Measurements from ENCODE around the gene RAB38.

RAB38 gene

DNA sequence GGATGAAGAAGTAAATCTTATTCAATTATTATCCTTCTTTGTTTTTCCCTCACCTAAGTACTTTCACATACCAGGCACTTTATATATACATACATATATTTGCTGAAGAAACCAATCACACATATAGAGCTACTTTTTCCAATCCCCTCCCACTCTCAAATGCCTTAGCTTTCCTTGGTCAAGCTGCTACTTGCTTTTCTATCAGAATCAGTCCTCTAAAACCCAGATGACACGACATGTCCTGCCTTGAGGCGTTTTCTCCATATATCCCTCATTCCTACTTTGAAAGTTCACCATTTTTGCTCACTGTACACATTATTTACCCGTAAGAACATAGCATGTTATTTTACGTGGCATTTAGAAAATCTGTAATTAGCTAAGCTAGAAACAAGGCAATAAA, 5.4 kb downstream of the RAB38 start:
- no peak for DNase-seq (ENCODE audit: low spot score)

DNA sequence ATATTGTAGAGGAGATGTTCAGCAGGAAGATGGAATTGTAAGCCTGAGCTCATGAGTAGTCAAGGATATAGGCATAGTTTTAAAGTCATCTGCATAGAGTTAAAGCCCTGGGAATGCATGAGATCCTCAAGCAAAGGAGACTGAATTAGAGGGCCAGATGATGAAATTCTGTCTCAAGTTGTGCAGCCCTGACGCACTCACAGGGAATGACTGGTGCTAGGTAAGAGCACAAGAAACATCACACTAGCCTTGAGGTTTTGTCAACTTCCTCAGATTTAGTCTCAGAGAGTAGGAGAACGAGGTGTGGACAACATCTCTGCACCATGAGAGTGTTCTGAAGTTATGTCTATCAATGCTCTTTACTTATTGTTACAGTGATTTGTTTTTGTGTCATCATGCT, 5.8 kb downstream of the RAB38 start:
- no peak for DNase-seq (ENCODE audit: low spot score)

DNA sequence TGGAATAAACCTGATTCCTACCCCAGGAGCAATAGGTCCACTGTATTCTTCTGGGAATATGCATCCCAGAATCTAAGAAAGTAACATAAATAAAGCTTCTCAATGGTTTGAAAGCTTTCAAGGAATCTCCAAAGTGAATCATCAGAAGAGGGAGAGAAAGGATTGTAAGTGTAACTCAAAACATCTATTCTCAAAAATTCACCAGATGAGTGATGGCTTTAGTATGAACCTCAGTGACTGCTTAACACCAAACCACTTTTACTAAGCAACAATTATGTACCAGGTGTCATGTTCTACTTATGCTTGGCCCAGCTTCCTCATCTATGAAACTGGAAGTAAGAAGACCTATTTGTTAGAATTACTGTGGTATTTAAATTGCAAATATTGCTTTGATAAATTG, 7.4 kb downstream of the RAB38 start:
- no peak for DNase-seq (ENCODE audit: low spot score)

DNA sequence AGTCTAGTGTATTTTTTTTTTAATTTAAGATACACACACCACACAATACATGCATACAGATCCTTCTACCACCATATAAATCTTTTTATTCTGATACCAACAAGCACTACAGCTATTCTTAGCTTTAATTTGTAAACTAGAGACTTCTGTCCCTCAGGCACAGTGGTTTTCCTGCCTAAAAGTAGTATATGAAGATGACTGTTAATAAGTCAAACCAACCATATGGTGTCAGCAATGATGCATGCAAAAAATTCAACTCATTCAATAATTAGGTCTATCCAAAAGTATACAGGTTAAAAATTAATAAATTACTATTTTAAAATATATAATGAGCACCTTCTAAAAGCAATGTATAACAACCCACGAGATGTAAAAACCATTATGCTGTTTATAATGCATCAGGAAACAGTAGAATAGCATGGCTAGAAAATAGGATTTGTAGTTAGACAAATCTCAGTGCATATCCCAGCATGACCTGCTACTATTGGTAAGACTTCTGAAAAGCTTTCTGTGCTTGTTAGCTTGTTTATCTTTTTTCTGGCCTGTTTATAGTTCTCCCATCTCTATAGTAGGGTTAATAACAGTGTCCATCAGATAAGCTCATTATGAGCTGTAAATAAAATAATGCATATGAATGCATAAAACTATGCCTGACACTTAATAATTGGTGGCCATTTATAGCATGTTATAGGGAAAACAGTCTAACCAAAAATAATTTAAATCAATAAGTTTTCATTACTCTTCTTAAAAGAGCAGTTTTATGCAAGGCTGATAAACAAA, 10.2 kb downstream of the RAB38 start:
- DNase-seq (ENCODE audit: low spot score), result no peak

DNA sequence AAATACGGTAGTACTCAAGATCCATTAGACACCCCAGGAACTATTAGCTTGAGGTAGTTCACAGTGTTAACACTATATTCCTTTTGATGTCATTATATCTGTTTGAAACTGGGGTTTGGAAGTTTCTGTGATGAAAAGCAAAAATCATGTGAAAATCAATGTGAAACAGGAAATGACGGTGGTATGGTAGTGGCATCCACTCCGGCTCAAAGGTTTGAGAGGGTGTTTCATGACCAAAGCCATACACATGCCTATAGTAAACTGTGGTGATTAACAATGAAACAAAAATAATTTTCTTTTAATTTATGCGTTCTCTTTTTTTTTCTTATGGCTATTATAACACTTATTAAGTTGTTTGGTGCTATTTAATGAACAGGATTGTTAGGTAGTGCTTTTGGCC, 10.9 kb downstream of the RAB38 start:
- DNase-seq (ENCODE audit: low spot score), result no peak

DNA sequence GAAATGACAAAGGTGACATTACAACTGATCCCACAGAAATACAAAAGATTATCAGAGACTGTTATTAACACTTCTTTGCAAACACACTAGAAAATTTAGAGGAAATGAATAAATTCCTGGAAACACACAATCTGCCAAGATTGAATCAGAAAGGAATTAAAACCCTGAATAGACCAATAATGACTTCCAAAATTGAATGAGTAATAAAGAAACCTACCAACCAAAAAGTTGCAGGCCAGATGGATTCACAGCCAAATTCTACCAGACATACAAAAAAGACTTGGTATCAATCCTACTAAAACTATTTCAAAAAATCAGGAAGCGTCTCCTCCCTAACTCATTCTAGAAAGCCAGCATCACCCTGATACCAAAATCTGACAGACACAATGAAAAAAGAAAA, 17.2 kb downstream of the RAB38 start:
- no peak for DNase-seq (ENCODE audit: low spot score)

DNA sequence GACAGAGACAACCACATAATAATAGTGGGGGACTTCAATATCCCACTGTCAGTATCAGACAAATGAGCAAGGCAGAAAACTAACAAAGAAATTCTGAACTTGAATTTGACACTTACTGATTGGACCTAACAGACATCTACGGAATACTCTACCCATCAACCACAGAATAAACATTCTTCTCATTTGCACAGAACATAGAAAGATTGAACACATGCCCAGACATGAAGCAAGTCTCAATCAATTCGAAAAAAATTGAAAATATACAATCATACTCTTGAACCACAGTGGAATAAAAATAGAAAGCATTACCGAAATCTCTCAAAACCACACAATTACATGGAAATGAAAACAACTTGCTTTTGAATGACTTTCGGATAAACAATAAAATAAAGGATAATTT, 17.9 kb downstream of the RAB38 start:
- DNase-seq (ENCODE audit: low spot score), result no peak

DNA sequence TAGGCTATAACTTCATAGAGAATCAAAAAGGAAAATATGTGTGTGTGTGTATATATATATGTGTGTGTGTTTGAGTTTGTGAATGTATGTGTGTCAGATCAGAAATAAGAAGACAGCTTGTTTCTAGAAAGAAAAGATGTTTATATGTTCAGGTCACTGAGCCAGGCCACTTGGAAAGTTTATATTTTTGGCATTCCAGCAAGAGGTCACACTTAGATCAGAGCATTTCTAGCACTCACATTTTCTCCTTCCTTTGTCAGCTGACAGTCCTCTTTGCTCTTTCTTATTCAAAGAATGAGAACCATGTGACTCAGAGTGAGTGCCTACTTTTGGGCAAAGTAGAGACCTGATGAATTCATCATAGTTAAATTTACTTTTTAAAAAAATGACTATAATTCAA, 22.9 kb downstream of the RAB38 start:
- no peak for DNase-seq (ENCODE audit: low spot score)

DNA sequence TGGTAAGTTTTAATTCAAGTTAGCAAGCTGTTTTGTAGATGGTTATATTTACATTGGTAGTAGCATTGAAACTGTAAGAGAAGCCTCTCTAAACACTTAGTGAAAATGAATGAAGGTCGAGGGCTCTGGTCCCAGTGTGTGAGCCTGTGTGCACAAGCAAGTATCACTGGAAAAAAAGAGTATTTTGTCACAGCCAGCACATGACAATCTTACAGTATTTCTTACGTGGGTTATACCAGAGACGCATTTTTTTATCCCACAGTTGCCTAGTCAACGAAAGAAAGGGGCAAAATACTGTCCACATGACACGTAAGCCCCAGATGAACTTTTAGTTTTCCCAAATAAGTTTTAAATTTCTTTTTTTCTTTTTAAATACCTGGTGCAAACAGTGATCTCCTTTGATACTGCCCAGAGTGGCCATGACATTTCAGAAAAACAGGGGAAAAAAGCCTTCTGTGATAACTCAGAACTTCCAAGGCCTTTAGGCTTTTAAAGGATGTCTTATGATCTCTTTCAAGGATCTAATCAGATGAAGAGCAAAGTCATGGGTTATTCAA, 23.5 kb downstream of the RAB38 start:
- DNase-seq (ENCODE audit: low spot score), result no peak

DNA sequence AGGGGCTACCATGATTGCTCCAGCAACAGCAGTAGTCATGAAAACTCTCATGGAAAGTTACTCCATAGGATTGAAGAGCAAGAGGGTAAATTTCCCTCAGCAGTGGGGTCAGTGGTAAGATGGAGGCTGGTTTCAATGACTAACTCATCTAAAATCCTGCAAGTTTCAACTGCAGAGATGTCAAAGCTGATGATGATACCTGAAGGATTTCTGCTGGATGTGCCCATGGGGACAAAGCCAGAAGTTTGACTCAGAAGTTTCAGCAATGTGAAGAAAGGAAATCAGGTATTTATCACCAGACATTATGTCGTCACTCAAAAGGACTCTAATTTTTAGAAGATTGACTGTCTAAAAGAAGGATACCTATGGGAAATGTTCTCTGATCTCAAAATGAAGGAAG, 29.1 kb downstream of the RAB38 start:
- DNase-seq (ENCODE audit: low spot score), result no peak

DNA sequence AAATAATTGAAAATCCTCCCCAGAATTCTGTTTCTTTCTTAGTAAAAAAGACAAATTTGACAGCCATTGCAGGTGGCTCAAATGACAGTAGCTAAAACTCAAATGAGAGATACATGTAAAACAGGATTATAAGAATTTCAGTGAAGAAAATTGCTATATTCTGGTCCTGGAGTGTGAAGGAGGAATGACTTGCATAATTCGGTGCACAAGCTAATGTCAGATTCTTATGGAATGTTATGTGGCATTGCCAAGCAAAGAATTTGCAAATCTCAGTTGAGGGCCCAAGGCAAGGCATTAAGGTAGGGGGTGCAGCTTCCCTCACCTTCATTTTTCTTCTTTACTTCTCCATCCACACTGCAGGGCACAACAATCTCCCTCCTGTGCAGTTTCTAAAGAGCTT, 35.4 kb downstream of the RAB38 start:
- DNase-seq (ENCODE audit: low spot score), result no peak

DNA sequence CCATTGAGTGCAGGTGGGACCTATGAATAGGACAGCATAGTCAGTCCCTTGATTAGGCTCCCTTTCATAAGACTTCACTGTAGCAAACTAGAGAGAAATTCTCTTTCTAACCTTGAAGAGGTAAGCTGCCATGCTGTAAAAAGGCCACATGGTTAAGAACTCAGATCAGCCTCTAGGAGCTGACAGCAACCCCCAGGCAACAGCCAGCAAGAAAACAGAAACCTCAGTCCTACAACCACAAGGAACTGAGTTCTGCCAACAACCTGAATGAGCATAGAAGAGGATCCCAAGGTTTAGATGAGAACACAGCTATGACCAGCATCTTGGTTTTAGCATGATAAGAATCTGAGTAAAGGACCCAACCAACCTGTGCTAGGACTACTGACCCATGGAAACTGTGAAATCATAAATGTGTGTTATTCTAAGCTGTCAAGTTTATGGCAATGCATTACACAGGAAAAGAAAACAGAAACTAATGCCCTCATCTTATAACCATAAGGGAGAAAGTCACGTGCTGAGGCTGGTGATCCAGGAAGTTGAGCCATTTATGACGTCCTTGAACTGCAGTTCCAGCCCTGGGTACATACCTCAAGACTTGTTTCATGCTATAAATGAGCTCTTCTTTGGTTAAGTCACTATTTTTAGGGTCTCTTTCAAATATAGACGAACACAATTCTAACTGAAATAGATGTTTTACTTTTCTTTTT, 43.3 kb downstream of the RAB38 start:
- no peak for DNase-seq (ENCODE audit: low spot score)

DNA sequence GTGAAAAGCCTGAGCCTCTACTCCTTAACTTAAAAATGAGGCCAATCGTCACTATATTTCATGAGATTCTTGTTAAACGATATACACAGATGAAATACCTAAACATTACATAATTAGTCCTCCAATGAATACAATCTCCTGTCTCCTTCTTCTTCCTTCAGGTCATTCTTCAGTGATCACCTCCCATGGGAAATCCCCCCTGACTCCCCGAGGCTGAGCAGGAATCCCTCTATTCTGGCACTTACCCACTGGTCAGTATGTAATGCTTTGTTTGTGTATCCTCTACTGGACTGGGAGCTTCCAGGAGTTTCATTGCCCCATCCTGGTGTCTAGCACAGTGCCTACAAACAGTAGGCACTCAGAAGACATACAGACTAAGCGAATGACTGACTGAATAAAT, 52.3 kb downstream of the RAB38 start:
- no peak for DNase-seq (ENCODE audit: low spot score)

DNA sequence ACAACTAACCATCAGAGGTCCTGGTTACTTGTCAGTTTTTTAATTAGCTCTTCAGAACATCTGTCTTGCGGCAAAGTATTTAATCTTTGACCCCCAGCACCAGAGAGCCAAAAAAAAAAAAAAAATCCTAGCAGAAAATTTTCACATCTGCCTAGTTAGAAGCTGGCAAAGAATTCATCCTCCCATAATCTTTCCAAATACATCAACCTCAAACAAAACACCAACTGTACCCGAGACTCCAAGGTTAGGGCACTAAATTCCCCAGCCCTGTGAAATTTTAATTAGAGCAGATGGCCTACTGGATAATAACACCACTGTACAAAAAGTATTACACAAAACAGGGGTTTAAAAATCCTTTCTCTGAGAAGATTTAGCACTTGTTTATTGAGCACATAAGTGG, 55.7 kb downstream of the RAB38 start:
- no peak for DNase-seq (ENCODE audit: low spot score)

DNA sequence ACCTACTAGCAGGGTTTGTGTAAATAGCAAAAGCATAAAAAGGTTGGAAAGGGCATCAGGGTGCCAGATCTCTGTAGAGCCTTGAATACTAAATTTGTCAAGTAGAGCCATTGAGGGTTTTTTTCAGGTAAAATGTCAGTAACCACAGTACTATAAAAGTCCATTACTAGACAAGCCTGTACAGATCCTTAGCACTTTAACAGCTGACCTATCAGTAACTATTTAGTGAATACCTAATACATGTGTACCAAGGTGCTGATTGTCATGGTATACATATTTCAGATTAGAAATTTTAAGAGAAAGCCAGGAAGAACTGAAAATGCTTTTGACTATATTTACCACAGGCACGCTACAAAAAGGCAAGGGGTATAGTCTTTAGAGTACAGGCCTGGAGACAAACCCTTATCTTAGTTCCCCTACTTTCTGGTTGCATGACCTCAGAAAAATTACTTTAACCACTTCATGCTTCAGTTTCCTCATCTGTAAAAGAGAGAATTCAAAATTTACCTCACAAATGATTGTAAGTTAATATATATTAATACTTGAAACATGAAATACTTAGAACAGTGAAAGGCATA, 57.9 kb downstream of the RAB38 start:
- no peak for DNase-seq (ENCODE audit: low spot score)

DNA sequence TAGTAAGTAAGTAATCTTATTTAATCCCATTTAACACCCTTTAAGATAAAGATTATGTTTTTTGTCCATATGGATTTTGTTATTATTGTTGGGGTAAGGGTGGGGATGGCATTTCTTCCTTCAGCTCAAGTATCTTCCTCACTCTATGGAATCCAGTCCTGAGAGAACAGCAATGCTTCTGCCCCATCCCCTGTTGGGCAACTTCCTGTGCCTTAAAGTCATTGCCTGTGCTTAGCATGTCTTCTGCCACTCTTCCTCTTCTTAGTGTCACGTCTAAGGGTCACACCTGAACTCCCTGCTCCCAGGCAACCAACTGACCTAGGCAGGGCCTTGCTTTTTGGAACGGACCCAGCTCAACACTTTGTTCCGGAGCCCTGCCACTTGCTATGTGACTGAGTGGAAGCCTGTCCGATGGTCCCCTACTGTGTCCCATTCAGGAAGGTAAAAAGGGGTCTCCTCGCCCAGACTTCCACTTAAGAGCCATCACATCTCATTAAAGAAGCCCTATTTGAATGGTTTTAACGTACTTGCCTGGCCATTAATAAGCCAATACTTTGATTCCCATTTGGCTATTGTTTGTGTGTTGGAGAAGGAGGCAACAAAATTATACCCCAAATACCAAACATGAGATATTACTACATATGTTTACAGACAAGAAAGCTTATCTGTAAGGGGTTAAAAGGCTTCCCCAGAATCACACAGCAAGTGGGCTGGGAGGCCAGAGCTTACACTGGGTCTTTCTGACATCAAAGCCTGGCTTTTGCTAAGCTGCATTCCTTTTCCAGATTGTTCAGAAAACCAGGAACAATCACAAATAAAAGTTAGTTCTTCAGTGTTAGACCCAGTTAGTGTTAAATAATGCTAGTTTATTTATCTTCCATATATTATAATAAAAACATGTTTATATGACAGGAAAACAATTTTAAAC, 59.2 kb downstream of the RAB38 start:
- no peak for DNase-seq (ENCODE audit: low spot score)

DNA sequence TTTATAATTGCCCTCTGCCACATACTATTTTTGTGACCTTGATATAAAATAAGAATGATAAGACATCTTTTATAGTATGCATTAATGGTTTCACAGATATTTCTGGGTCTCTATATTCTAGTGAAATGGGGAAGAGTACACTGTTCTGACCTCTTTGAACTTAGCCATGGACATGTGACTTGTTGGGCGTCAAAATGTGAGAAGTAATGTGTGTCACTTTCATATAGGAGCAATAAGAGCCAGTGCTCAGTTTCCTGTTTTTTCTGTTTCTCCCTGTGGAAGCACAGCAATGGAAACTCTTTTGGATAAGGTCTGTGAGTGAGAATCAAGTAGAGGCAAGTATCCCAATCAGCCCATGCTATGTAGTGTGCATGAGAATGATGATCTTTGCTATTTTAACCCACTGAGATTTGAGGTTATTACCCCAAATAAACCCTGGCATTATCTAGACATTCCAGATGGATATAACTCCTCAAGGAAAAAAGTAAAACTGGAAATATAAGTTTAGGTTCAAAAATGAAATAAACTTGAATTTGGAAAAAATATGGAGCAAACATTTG, 60.7 kb downstream of the RAB38 start:
- no peak for DNase-seq (ENCODE audit: low spot score)

DNA sequence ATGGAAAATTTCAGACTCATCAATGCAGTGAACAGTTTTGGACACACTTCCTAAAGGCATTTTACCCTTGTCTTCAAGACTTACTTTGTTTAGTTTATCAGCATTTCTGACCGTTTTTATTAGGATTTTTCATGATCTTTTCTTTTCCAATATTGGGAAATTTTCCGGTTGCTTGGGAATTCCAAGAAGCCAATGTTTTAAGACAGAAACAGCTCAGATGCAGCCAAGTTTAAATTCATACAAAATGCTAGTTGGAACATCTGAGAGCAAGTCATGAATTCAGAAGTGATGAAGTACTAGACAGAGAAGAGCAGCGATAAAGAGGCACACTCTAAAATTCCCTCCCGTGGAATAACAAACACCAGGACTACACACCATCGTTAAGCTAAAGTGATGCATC, 68.6 kb downstream of the RAB38 start:
- DNase-seq (ENCODE audit: low spot score), result no peak

DNA sequence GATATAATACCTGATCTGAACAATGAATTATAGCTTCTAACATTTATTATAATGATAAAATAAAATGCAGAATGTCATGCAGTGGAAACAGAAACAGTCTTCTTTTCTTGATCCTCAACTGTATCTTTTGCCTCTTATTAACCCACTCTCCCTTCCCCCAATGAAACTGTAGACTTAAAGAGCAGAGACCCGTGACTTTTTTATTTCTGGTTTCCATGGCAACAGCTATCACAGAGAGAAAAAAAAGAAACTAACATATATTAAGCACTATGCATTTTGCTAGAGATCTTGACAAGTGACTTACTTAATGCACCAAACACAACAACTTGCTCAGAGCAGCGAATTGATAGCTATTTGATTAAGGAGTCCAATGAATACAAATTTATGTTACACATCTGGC, 69.3 kb downstream of the RAB38 start:
- DNase-seq (ENCODE audit: low spot score), result no peak

DNA sequence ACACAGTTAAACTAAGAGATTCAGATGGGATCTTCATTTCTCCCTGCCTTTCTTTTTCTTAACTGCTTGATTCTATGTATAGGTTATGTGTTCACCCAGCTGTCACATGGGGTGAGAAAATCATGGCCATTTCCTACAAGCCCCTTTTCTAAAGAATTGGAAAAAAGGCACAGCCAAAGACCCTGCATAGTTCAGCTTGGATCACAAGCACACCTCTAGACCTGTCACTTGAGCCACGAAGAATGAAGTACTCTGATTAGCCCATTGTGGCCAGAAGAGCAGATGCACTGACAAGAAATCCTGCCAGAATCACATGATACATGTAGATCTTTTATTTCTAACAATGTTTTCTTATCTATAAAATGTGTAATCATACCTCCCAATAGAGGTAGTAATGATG, 69.7 kb downstream of the RAB38 start:
- no peak for DNase-seq (ENCODE audit: low spot score)

DNA sequence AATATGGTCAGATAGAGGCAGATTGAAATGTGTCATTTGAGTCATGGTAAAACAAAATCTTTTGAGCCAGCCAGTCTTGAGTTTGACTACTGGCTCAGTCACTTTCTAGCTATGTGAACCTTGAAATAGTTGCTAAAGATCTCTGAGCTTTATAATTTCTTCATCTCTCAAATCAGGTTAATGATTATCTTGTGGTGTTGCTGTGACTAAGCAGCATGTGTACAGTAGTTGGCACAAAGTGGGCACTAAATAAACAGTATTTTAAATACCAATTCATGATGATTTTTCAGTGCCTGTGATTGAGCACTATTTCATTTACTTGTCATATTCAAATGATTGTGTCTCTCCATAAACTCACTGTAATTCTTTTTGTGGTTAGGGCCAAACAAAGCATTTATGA, 70.8 kb downstream of the RAB38 start:
- DNase-seq (ENCODE audit: low spot score), result peak; percentile 60

All from SW480 (cell line).